ENCODE data around the gene FBN1. TPM values are rescaled to one million over a fixed set of nuclear protein-coding genes. Genes with fewer than 3 reads are reported as not detected.

Gene FBN1
- under 1 TPM; 0.56 to 0.59 TPM for total RNA-seq

DNA sequence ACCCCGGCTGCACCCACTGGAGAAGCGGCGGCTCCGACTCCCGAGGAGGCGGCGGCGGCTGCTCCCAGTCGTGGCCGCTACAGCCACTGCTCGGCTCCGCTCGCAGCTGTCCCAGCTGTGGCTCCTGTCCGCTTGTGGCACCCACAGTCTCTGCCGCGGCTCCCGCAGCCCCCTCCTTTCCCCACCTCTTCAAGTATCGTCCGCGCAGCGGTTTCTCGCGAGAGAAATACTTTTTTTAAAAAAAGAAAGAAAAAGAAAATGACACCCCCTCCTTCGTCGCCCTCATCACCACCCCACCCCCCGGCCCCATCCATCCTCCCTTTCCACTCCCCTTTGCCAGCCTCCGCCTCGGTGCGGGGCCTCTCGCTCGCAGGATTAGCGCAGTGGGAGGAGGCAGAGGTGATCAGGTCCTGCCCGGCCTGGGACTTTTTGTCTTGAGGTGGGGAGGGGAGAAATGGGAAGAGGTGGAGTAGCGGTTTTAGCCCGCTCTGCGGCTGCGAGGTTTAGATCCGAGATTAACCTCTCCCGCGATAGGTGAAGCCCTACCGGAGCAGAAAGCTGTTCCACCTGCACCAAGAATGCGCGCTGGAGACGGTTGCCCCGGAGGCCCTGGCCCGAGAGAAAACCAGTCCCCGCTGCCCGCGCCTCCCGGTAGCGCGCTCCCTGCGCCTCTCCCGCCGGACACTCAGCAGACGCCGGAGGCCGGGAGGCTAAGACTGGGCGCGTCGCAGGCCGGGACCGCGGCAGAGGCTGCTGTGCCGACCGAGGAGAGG, at the start of gene FBN1:
Gene FBN1, minus strand, starts transcription at position 152 of the 773 bp plus-strand sequence. CDS start 940 bp downstream, outside the sequence.
- ChIA-PET POLR2A (no interaction called here), CTCF (interaction anchor here (0.6 kb wide), 1 partner anchor 271 kb away, joined by 3 read pairs; no protein-coding TSS in a partner anchor)
- Mint-ChIP-seq H3K27ac (no peak within 1 kb of the TSS), H3K4me3 (peak within 1 kb of the TSS; percentile 51), H3K9me3 (ENCODE audit: low read depth) (no peaks in the 10 kb centered on the region), H3K27me3 (peaks cover 33% of the 10 kb centered on the region), H3K4me1 (peaks cover 4% of the 10 kb centered on the region), H3K36me3 (ENCODE audit: low read depth) (no peaks in the 10 kb centered on the region)
- intact Hi-C loops (cut with DNase I, micrococcal nuclease) = no loop called here
- peak; percentile 46 for DNase-seq
- ATAC-seq = peak; percentile 50

DNA sequence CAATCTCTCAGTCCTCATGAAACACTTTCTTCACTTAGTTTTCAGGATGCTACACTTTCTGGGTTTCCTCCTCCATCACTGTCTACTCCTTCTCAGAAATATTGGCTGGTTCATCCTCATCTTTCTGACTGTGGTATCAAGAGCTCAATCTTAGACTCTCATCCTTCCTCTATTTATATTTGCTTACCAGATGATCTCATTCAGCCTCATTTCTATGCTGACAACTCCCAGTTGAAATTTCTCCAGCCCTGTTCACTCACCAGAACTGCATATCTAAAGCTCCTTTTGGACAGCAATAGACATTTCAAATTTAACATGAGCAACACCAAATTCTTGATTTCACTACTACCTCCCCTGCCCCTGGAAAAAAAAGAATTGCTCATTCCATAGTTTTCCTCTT, 48.0 kb upstream of the FBN1 start:
- Mint-ChIP-seq H3K4me3 (no peak overlapping the region), H3K4me1 (no peaks in the 10 kb centered on the region), H3K36me3 (ENCODE audit: low read depth) (no peaks in the 10 kb centered on the region), H3K9me3 (ENCODE audit: low read depth) (no peaks in the 10 kb centered on the region), H3K27me3 (no peaks in the 10 kb centered on the region), H3K27ac (no peak overlapping the region)
- DNase-seq (no peak), ATAC-seq (no peak)
- ChIA-PET CTCF (no interaction called here), POLR2A (no interaction called here)
- intact Hi-C loops (cut with DNase I, micrococcal nuclease) = no loop called here

DNA sequence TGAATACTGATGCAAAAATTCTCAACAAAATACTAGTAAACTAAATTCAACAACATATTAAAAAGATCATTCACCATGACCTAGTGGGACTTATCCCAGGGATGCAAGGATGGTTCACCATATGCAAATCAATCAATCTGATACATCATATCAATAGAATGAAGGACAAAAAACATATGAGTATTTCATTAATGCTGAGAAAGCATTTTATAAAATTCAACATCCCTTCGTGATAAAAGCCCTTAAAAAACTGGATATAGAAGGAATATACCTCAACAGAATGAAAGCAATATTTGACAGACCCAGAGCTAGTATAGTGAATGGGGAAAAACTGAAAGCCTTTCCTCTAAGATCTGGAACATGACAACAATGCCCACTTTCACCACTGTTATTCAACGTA, 43.0 kb upstream of the FBN1 start:
- Mint-ChIP-seq H3K27ac (no peak overlapping the region), H3K36me3 (ENCODE audit: low read depth) (no peaks in the 10 kb centered on the region)

DNA sequence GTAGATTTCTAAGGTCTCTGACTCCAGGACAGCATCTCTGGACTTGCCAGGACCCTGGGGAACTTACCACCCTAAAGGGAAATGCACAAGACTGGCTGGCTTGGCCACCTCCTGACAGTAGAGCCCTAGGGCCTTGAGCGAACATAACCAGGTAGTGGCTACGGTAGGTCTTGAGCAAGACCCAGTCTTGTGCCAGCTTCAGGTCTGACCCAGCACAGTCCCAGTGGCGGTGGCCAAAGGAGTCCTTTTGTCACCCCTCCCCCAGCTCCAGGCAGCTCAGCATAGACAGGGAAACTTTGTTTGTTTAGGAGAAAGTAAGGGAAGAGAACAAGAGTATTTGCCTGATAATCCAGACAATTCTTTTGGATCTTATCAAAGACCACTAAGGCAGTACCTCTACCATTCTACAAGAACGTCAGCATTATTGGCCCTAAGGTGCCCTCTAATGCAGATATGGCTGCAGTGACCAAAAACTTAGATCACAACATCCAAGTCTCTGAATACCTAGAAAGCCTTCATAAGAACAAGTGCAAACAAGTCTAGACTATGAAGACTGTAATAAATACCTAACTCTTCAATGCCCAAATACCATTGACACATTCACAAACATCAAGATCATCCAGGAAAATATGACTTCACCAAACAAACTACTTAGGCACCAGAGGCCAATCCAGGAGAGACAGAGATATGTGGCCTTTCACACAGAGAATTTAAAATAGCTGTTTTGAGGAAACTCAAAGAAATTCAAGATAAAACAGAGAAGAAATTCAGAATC, 38.7 kb upstream of the FBN1 start:
- peaks cover 2% of the 10 kb centered on the region for H3K27me3 Mint-ChIP-seq
- ChIA-PET POLR2A (no interaction called here), CTCF (no interaction called here)
- H3K4me1 Mint-ChIP-seq = no peaks in the 10 kb centered on the region
- H3K27ac Mint-ChIP-seq = no peak overlapping the region
- DNase-seq (no peak), ATAC-seq (no peak)
- intact Hi-C loops (cut with DNase I, micrococcal nuclease) = loop anchor here in 1 of 2 experiments (2.0 kb wide), 1 partner anchor 19 kb away; no protein-coding TSS in a partner anchor
- H3K36me3 Mint-ChIP-seq (ENCODE audit: low read depth) = no peaks in the 10 kb centered on the region
- H3K4me3 Mint-ChIP-seq = no peak overlapping the region
- H3K9me3 Mint-ChIP-seq (ENCODE audit: low read depth) = peaks cover 12% of the 10 kb centered on the region

More for the DNA sequence above, 43.0 kb upstream of the FBN1 start:
- intact Hi-C loops (cut with DNase I, micrococcal nuclease) = no loop called here
- no peaks in the 10 kb centered on the region for H3K4me1 Mint-ChIP-seq
- ChIA-PET CTCF (no interaction called here), POLR2A (no interaction called here)
- ATAC-seq = no peak
- peaks cover 12% of the 10 kb centered on the region for H3K9me3 Mint-ChIP-seq (ENCODE audit: low read depth)
- H3K27me3 Mint-ChIP-seq = peaks cover 2% of the 10 kb centered on the region
- DNase-seq = no peak
- no peak overlapping the region for H3K4me3 Mint-ChIP-seq

DNA sequence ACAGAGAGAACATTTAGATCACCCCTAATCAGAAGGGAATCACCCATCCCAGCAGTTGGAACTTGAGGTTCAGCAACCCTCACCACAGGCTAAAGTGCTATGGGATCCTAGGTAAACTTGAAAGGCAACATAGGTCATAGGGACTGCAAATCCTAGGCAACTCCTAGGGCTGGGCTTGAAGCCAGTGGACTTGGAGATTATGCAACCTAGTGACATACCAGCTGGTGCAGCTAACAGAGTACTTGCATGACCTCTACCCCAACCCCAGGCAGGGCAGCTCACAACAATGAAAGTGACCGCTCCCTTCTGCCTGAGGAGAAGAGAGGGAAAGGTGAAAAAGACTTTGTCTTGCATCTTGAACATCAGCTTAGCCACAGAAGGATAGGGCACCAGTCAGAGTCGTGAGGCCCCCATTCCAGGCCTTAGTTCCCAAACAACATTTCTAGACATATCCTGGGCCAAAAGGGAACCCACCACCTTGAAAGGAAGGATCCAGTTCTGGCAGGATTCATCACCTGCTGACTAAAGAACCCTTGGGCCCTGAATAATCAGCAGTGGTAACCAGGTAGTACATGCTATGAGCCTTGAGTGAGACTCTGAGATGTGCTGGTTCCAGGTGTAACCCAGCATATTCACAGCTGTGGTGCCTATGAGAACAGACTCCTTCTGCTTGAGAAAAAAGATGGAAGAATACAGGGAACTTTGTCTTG, 37.6 kb upstream of the FBN1 start:
- intact Hi-C loops (cut with DNase I, micrococcal nuclease) = loop anchor here in 1 of 2 experiments (2.0 kb wide), 1 partner anchor 20 kb away; no protein-coding TSS in a partner anchor
- DNase-seq (no peak), ATAC-seq (no peak)
- Mint-ChIP-seq H3K9me3 (ENCODE audit: low read depth) (peaks cover 10% of the 10 kb centered on the region), H3K27ac (no peak overlapping the region), H3K4me1 (no peaks in the 10 kb centered on the region), H3K36me3 (ENCODE audit: low read depth) (no peaks in the 10 kb centered on the region), H3K4me3 (no peak overlapping the region), H3K27me3 (peaks cover 2% of the 10 kb centered on the region)
- ChIA-PET CTCF (no interaction called here), POLR2A (no interaction called here)

DNA sequence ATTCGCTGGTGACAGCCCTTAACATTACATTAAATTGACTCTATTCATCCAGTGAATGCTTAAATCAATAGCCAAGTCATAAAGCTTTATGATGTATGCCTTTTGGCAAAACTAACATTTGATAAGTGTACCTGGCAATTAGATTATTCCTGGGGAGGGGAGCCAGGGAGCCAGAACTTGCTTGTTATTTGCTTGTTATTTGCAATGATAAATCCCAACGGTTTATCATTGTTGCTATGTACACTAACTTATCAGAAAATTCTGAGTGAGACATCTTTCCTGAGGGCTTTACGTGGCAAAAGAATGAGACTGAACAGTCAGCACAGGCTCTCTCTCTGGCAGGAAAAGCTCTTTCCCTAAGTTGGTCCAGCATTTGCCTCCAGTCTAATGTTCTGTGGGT, 35.8 kb upstream of the FBN1 start:
- no peaks in the 10 kb centered on the region for H3K36me3 Mint-ChIP-seq (ENCODE audit: low read depth)
- CTCF ChIA-PET = no interaction called here
- DNase-seq (no peak), ATAC-seq (no peak)
- H3K9me3 Mint-ChIP-seq (ENCODE audit: low read depth) = peaks cover 3% of the 10 kb centered on the region
- no peak overlapping the region for H3K4me3 Mint-ChIP-seq
- intact Hi-C loops (cut with DNase I, micrococcal nuclease) = no loop called here
- H3K27me3 Mint-ChIP-seq = peaks cover 1% of the 10 kb centered on the region
- H3K27ac Mint-ChIP-seq = no peak overlapping the region
- POLR2A ChIA-PET = no interaction called here
- no peaks in the 10 kb centered on the region for H3K4me1 Mint-ChIP-seq

DNA sequence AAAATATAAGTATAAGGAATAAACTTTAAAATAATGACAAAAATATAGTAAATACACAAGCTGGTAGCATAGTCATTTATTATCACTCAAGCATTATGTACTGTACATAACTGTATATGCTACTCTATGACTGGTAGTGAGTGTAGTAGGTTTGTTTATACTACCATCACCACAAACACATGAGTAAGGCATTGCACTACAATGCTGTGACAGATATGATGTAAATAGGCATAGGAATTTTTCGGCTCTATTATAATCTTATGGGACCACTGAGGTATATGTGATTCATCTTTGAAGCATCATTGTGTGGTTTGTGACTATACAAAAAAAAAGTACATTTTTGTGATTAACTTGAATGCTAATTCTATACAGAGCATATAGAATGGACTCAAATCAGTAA, 35.3 kb upstream of the FBN1 start:
- H3K4me1 Mint-ChIP-seq = no peaks in the 10 kb centered on the region
- H3K36me3 Mint-ChIP-seq (ENCODE audit: low read depth) = no peaks in the 10 kb centered on the region
- no peak overlapping the region for H3K4me3 Mint-ChIP-seq
- no peak for ATAC-seq
- H3K27ac Mint-ChIP-seq = no peak overlapping the region
- no peak for DNase-seq
- POLR2A ChIA-PET = no interaction called here
- CTCF ChIA-PET = no interaction called here
- peaks cover 1% of the 10 kb centered on the region for H3K9me3 Mint-ChIP-seq (ENCODE audit: low read depth)
- no peaks in the 10 kb centered on the region for H3K27me3 Mint-ChIP-seq
- intact Hi-C loops (cut with DNase I, micrococcal nuclease) = no loop called here

DNA sequence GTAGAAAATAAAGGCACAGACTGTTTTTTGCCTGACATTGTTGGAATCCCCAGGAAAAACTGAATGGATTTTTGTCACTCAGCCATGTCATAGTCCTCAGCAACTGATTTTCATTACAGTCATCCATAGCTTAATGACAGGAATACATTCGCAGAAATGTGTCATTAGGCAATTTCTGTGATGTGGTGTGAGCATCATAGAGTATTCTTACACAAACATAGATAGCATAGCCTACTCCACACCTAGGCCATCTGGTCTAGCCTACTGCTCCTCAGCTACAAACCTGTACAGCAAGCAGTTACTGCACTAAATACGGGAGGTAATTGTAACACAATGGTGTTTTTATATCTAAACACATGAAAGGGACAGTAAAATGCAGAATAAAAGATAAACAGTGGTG, 34.4 kb upstream of the FBN1 start:
- CTCF ChIA-PET = no interaction called here
- Mint-ChIP-seq H3K36me3 (ENCODE audit: low read depth) (no peaks in the 10 kb centered on the region), H3K4me1 (no peaks in the 10 kb centered on the region), H3K27me3 (no peaks in the 10 kb centered on the region), H3K9me3 (ENCODE audit: low read depth) (peaks cover 1% of the 10 kb centered on the region), H3K4me3 (no peak overlapping the region), H3K27ac (no peak overlapping the region)
- DNase-seq = no peak
- intact Hi-C loops (cut with DNase I, micrococcal nuclease) = loop anchor here in 1 of 2 experiments (5.0 kb wide), 1 partner anchor 37 kb away; no protein-coding TSS in a partner anchor
- no peak for ATAC-seq
- POLR2A ChIA-PET = no interaction called here

DNA sequence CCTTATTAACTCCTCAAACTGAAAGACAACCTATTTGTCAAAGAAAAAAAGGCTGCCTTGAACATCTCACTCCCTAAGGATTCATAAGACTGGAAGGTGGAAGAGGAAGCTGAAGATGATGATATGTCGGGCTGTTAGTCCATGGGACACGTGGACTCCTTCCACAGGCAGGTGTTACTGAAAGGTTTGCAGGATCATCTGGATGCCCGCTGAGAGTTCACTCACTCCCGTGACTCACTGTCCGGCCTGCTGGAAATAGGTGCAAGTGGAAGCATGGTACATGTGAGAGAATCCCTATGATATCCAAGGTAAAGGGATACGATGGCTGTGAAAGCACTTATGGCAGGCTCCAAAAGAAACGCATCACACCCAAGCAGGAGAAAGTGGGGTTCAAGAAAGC, 33.3 kb upstream of the FBN1 start:
- CTCF ChIA-PET = no interaction called here
- intact Hi-C loops (cut with DNase I, micrococcal nuclease) = loop anchor here in 1 of 2 experiments (5.0 kb wide), 1 partner anchor 38 kb away; no protein-coding TSS in a partner anchor
- no peaks in the 10 kb centered on the region for H3K36me3 Mint-ChIP-seq (ENCODE audit: low read depth)
- POLR2A ChIA-PET = no interaction called here
- H3K4me3 Mint-ChIP-seq = no peak overlapping the region
- no peak for DNase-seq
- no peak overlapping the region for H3K27ac Mint-ChIP-seq
- no peaks in the 10 kb centered on the region for H3K27me3 Mint-ChIP-seq
- no peak for ATAC-seq
- no peaks in the 10 kb centered on the region for H3K4me1 Mint-ChIP-seq
- H3K9me3 Mint-ChIP-seq (ENCODE audit: low read depth) = no peaks in the 10 kb centered on the region

DNA sequence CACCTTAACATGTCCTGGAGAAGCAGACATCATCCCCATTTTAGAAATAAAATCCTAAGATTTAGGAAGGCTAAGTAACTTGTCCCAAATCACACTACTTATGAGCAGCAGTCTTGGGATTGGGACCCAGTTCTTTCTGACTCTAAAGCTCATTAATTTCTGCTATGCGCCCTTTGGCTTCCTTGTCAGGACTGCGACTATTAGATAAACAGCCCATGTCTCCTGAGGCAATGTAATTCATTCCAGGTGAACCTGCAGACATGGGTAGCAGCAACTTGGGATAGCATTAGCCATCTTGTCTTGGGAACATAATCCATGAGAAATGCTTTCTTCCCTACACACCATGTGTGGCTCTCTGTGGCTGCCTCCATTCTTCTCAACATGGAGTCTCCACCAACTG, 32.3 kb upstream of the FBN1 start:
- ChIA-PET POLR2A (no interaction called here), CTCF (no interaction called here)
- DNase-seq (no peak), ATAC-seq (no peak)
- H3K4me1 Mint-ChIP-seq = no peaks in the 10 kb centered on the region
- H3K9me3 Mint-ChIP-seq (ENCODE audit: low read depth) = no peaks in the 10 kb centered on the region
- no peak overlapping the region for H3K27ac Mint-ChIP-seq
- H3K27me3 Mint-ChIP-seq = peaks cover 3% of the 10 kb centered on the region
- intact Hi-C loops (cut with DNase I, micrococcal nuclease) = loop anchor here in 1 of 2 experiments (5.0 kb wide), 1 partner anchor 39 kb away; no protein-coding TSS in a partner anchor
- H3K36me3 Mint-ChIP-seq (ENCODE audit: low read depth) = no peaks in the 10 kb centered on the region
- H3K4me3 Mint-ChIP-seq = no peak overlapping the region

DNA sequence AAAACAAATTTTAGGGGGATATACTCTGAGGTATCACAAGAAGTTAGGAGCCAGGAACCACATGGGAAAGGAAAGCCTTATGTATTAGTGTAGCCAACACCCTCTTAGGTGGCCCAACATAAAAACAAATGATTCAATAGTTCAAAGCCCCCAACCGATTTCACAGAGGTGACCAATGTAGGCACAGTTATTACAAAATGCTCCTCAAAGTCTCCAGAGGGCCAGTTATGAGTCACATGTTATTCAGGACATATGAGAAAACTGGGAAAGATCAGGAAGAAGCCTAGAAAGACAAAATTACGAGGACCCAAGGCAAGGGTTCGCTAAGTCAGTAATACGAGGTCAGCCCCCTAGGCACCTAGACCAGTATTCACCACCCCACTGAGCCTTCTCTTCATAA, 29.9 kb upstream of the FBN1 start:
- H3K27ac Mint-ChIP-seq = no peak overlapping the region
- H3K4me3 Mint-ChIP-seq = no peak overlapping the region
- H3K27me3 Mint-ChIP-seq = peaks cover 3% of the 10 kb centered on the region
- H3K9me3 Mint-ChIP-seq (ENCODE audit: low read depth) = no peaks in the 10 kb centered on the region
- H3K36me3 Mint-ChIP-seq (ENCODE audit: low read depth) = no peaks in the 10 kb centered on the region
- intact Hi-C loops (cut with DNase I, micrococcal nuclease) = loop anchor here in 1 of 2 experiments (5.0 kb wide), 1 partner anchor 42 kb away; no protein-coding TSS in a partner anchor
- H3K4me1 Mint-ChIP-seq = no peaks in the 10 kb centered on the region
- ChIA-PET CTCF (no interaction called here), POLR2A (no interaction called here)
- DNase-seq = no peak
- no peak for ATAC-seq

Data from activated CD4-positive, alpha-beta T cell treated with anti-CD3 and anti-CD28 coated beads for 36 hours (primary cell).